ENCODE measurements around the gene NBAS.

GRCh38 chr2:15122915-15123314 lies 438.2 kb downstream of the NBAS start:
- no peak for TF ChIP-seq SMARCC2 (IDR thresholded peaks at IDR 0.05; ENCODE audit: low read depth)
- no peak for TF ChIP-seq FOS (IDR thresholded peaks at IDR 0.05; ENCODE audit: extremely low read depth, insufficient read length)
- no peak for TF ChIP-seq CTCF (IDR thresholded peaks at IDR 0.05 in 2 of 3, conservative IDR thresholded peaks at IDR 0.05 in 1 of 3; ENCODE audit: insufficient read depth in 2 of 3, low read depth in 1 of 3, low read length in 3 of 3)
- TF ChIP-seq ZNF24 (IDR thresholded peaks at IDR 0.05): no peak
- TF ChIP-seq ARID3B (CRISPR knock-in tag; IDR thresholded peaks at IDR 0.05; ENCODE audit: borderline replicate concordance): no peak
- TF ChIP-seq ELF1 (tag; IDR thresholded peaks at IDR 0.05): no peak
- TF ChIP-seq AFF4 (CRISPR knock-in tag; IDR thresholded peaks at IDR 0.05): no peak
- no peak for TF ChIP-seq SRSF9 (IDR thresholded peaks at IDR 0.05; ENCODE audit: borderline replicate concordance, low read depth, low read length)
- TF ChIP-seq PHF20 (IDR thresholded peaks at IDR 0.05; ENCODE audit: partially characterized antibody): no peak
- no peak for TF ChIP-seq ETV6 (IDR thresholded peaks at IDR 0.05; ENCODE audit: borderline replicate concordance in 1 of 2, low read depth in 2 of 2, low read length in 1 of 2)
- TF ChIP-seq ETV6 (CRISPR knock-in tag; IDR thresholded peaks at IDR 0.05; ENCODE audit: borderline replicate concordance): no peak
- TF ChIP-seq RAD21 (CRISPR knock-in tag; conservative IDR thresholded peaks at IDR 0.05 in 1 of 2, IDR thresholded peaks at IDR 0.05 in 1 of 2): no peak
- TF ChIP-seq EZH2 (IDR thresholded peaks at IDR 0.05; ENCODE audit: borderline replicate concordance, low read depth, low read length): no peak
- TF ChIP-seq ZNF512 (tag; IDR thresholded peaks at IDR 0.05): no peak
- TF ChIP-seq CEBPB (tag; IDR thresholded peaks at IDR 0.05): no peak

All from K562 (cell line).